Activated CD4-positive, alpha-beta memory T cell treated with anti-CD3 and anti-CD28 coated beads, Interleukin-2, amount 10 ng/mL, durations not matched to agents 7 days and 5 days (primary cell): Measurements from ENCODE around the gene ATP11A. TPM values are rescaled to one million over a fixed set of nuclear protein-coding genes. Genes with fewer than 3 reads are reported as not detected.

ENCODE experiments used
- CTCF ChIA-PET: fragments of 350-600 bp; sonication (Branson Sonifier 250); formaldehyde crosslinking; loops from one replicate; lab custom pipeline; 2021; ENCODE audit warnings: antibody characterized with exemption, inconsistent platforms; lab: Charles Lee
- POLR2A ChIA-PET: fragments of 350-600 bp; sonication (Branson Sonifier 250); formaldehyde crosslinking; loops from one replicate; lab custom pipeline; 2021; ENCODE audit warnings: antibody characterized with exemption; lab: Charles Lee
- DNase-seq: peaks from one replicate; pipeline ENCODE4 v3.0.0-alpha.2; 2020
- H3K27ac Mint-ChIP-seq: one replicate; pipeline ENCODE4 v1.8.0; 2021; ENCODE audit warnings: mild to moderate bottlenecking, mixed read lengths
- H3K27me3 Mint-ChIP-seq: one replicate; pipeline ENCODE4 v1.8.0; 2021; ENCODE audit warnings: mixed read lengths
- H3K36me3 Mint-ChIP-seq: one replicate; pipeline ENCODE4 v1.8.0; 2021; ENCODE audit warnings: low read depth, mixed read lengths
- H3K4me1 Mint-ChIP-seq: one replicate; pipeline ENCODE4 v1.8.0; 2021; ENCODE audit warnings: mixed read lengths
- H3K4me3 Mint-ChIP-seq: one replicate; pipeline ENCODE4 v1.8.0; 2021; ENCODE audit warnings: mild to moderate bottlenecking, mixed read lengths
- H3K9me3 Mint-ChIP-seq: one replicate; pipeline ENCODE4 v1.8.0; 2021; ENCODE audit warnings: mixed read lengths
- total RNA-seq, 2 experiments: library from RNA; stranded (reverse); gene quantifications; one replicate each; pipeline ENCODE4 v1.2.3, GENCODE V29; 2021

The ATP11A gene
- 10 to 100 TPM; 52.5 to 53.3 TPM for total RNA-seq

GRCh38 chr13:112689303-112690245, at the start of gene ATP11A:
ATP11A (plus strand) TSS chr13:112690038; CDS start chr13:112690417, 379 bp downstream.
- Mint-ChIP-seq H3K27ac (peak within 1 kb of the TSS; percentile 93), H3K9me3 (no peaks in the 10 kb centered on the region), H3K4me1 (peaks cover 50% of the 10 kb centered on the region), H3K36me3 (peaks cover 21% of the 10 kb centered on the region), H3K4me3 (peak within 1 kb of the TSS; percentile 82), H3K27me3 (no peaks in the 10 kb centered on the region)
- ChIA-PET POLR2A (interaction anchor here (0.9 to 1.7 kb wide), 3 partner anchors 15 to 102 kb away, joined by 5 to 9 read pairs (median 5); partner anchors contain the start of gene TUBGCP3), CTCF (interaction anchor here (0.8 to 1.1 kb wide), 2 partner anchors 48 to 49 kb away, joined by 3 read pairs; no protein-coding TSS in a partner anchor)
- DNase-seq = peak; percentile 86

- H3K4me1 Mint-ChIP-seq = peaks cover 6% of the 10 kb centered on the region
- DNase-seq = no peak
- peaks cover 22% of the 10 kb centered on the region for H3K27me3 Mint-ChIP-seq
- no peaks in the 10 kb centered on the region for H3K36me3 Mint-ChIP-seq
- H3K9me3 Mint-ChIP-seq = no peaks in the 10 kb centered on the region
- ChIA-PET CTCF (interaction anchor here (0.9 kb wide), 1 partner anchor 49 kb away, joined by 3 read pairs; no protein-coding TSS in a partner anchor), POLR2A (no interaction called here)
- no peak overlapping the region for H3K4me3 Mint-ChIP-seq
- no peak overlapping the region for H3K27ac Mint-ChIP-seq
Observed at GRCh38 chr13:112641456-112642089, 48.3 kb upstream of the ATP11A start.

- peaks cover 22% of the 10 kb centered on the region for H3K27me3 Mint-ChIP-seq
- no peak for DNase-seq
- H3K27ac Mint-ChIP-seq = no peak overlapping the region
- H3K9me3 Mint-ChIP-seq = no peaks in the 10 kb centered on the region
- ChIA-PET POLR2A (no interaction called here), CTCF (no interaction called here)
- peaks cover 6% of the 10 kb centered on the region for H3K4me1 Mint-ChIP-seq
- no peak overlapping the region for H3K4me3 Mint-ChIP-seq
- H3K36me3 Mint-ChIP-seq = no peaks in the 10 kb centered on the region
Observed at GRCh38 chr13:112642090-112642460, 47.8 kb upstream of the ATP11A start.

- no peaks in the 10 kb centered on the region for H3K36me3 Mint-ChIP-seq
- DNase-seq = no peak
- H3K27me3 Mint-ChIP-seq = peaks cover 16% of the 10 kb centered on the region
- H3K9me3 Mint-ChIP-seq = no peaks in the 10 kb centered on the region
- ChIA-PET POLR2A (no interaction called here), CTCF (no interaction called here)
- H3K27ac Mint-ChIP-seq = no peak overlapping the region
- no peak overlapping the region for H3K4me3 Mint-ChIP-seq
- H3K4me1 Mint-ChIP-seq = peaks cover 3% of the 10 kb centered on the region
Observed at GRCh38 chr13:112643759-112644459, 45.9 kb upstream of the ATP11A start.

GRCh38 chr13:112645327-112645914, 44.4 kb upstream of the ATP11A start:
- peaks cover 6% of the 10 kb centered on the region for H3K27me3 Mint-ChIP-seq
- H3K4me3 Mint-ChIP-seq = no peak overlapping the region
- ChIA-PET POLR2A (no interaction called here), CTCF (no interaction called here)
- no peaks in the 10 kb centered on the region for H3K9me3 Mint-ChIP-seq
- no peaks in the 10 kb centered on the region for H3K36me3 Mint-ChIP-seq
- DNase-seq = no peak
- no peak overlapping the region for H3K27ac Mint-ChIP-seq
- H3K4me1 Mint-ChIP-seq = peaks cover 2% of the 10 kb centered on the region

- H3K27ac Mint-ChIP-seq = no peak overlapping the region
- H3K4me1 Mint-ChIP-seq = no peaks in the 10 kb centered on the region
- H3K4me3 Mint-ChIP-seq = no peak overlapping the region
- ChIA-PET CTCF (no interaction called here), POLR2A (no interaction called here)
- H3K27me3 Mint-ChIP-seq = peaks cover 11% of the 10 kb centered on the region
- no peaks in the 10 kb centered on the region for H3K9me3 Mint-ChIP-seq
- no peaks in the 10 kb centered on the region for H3K36me3 Mint-ChIP-seq
- DNase-seq = no peak
Observed at GRCh38 chr13:112647256-112647655, 42.6 kb upstream of the ATP11A start.

- CTCF ChIA-PET = no interaction called here
- POLR2A ChIA-PET = no interaction called here
- H3K27ac Mint-ChIP-seq = no peak overlapping the region
- H3K4me1 Mint-ChIP-seq = no peaks in the 10 kb centered on the region
- H3K4me3 Mint-ChIP-seq = no peak overlapping the region
- H3K27me3 Mint-ChIP-seq = peaks cover 13% of the 10 kb centered on the region
- H3K36me3 Mint-ChIP-seq = no peaks in the 10 kb centered on the region
- no peak for DNase-seq
- H3K9me3 Mint-ChIP-seq = no peaks in the 10 kb centered on the region
Observed at GRCh38 chr13:112648101-112648500, 41.7 kb upstream of the ATP11A start.

- Mint-ChIP-seq H3K27me3 (peaks cover 12% of the 10 kb centered on the region), H3K27ac (no peak overlapping the region), H3K4me3 (no peak overlapping the region), H3K9me3 (no peaks in the 10 kb centered on the region), H3K36me3 (no peaks in the 10 kb centered on the region), H3K4me1 (no peaks in the 10 kb centered on the region)
- ChIA-PET POLR2A (no interaction called here), CTCF (no interaction called here)
- no peak for DNase-seq
Observed at GRCh38 chr13:112648966-112649690, 40.7 kb upstream of the ATP11A start.

GRCh38 chr13:112651311-112651710, 38.5 kb upstream of the ATP11A start:
- no peak overlapping the region for H3K4me3 Mint-ChIP-seq
- ChIA-PET POLR2A (no interaction called here), CTCF (no interaction called here)
- no peaks in the 10 kb centered on the region for H3K9me3 Mint-ChIP-seq
- no peak overlapping the region for H3K27ac Mint-ChIP-seq
- no peaks in the 10 kb centered on the region for H3K4me1 Mint-ChIP-seq
- no peaks in the 10 kb centered on the region for H3K36me3 Mint-ChIP-seq
- DNase-seq = no peak
- peaks cover 11% of the 10 kb centered on the region for H3K27me3 Mint-ChIP-seq

- peaks cover 11% of the 10 kb centered on the region for H3K27me3 Mint-ChIP-seq
- no peaks in the 10 kb centered on the region for H3K4me1 Mint-ChIP-seq
- no peak overlapping the region for H3K27ac Mint-ChIP-seq
- DNase-seq = no peak
- ChIA-PET CTCF (no interaction called here), POLR2A (no interaction called here)
- no peaks in the 10 kb centered on the region for H3K36me3 Mint-ChIP-seq
- no peak overlapping the region for H3K4me3 Mint-ChIP-seq
- H3K9me3 Mint-ChIP-seq = no peaks in the 10 kb centered on the region
Observed at GRCh38 chr13:112651750-112652511, 37.9 kb upstream of the ATP11A start.

GRCh38 chr13:112652512-112653070, 37.2 kb upstream of the ATP11A start:
- Mint-ChIP-seq H3K4me3 (no peak overlapping the region), H3K27me3 (peaks cover 11% of the 10 kb centered on the region), H3K27ac (no peak overlapping the region), H3K36me3 (no peaks in the 10 kb centered on the region), H3K4me1 (no peaks in the 10 kb centered on the region), H3K9me3 (no peaks in the 10 kb centered on the region)
- no peak for DNase-seq
- ChIA-PET CTCF (no interaction called here), POLR2A (no interaction called here)
